Activated B cell treated with CpG ODN at 0.5 μM for 24 hours (primary cell): ENCODE data around the gene WRNIP1. TPM values are rescaled to one million over a fixed set of nuclear protein-coding genes. Genes with fewer than 3 reads are reported as not detected.

Experiments used
- ATAC-seq: fragments of 200-7000 bp; cut with Tn5 transposase; one replicate; pipeline ENCODE4 v1.10.0; 2021; ENCODE audit warnings: low read depth, mild to moderate bottlenecking, moderate library complexity
- CTCF ChIA-PET: fragments of 350-600 bp; sonication (Branson Sonifier 250); formaldehyde crosslinking; loops from one replicate; lab custom pipeline; 2021; ENCODE audit warnings: antibody characterized with exemption; lab: Charles Lee
- POLR2A ChIA-PET: fragments of 350-600 bp; sonication (Branson Sonifier 250); formaldehyde crosslinking; loops from one replicate; lab custom pipeline; 2021; ENCODE audit warnings: antibody characterized with exemption; lab: Charles Lee
- DNase-seq: peaks from one replicate; pipeline ENCODE4 v3.0.0; 2022
- H3K27ac Mint-ChIP-seq: one replicate; pipeline ENCODE4 v1.8.0; 2020; ENCODE audit warnings: mixed read lengths
- H3K27me3 Mint-ChIP-seq: one replicate; pipeline ENCODE4 v1.8.0; 2021; ENCODE audit warnings: mixed read lengths
- H3K36me3 Mint-ChIP-seq: one replicate; pipeline ENCODE4 v1.8.0; 2021; ENCODE audit warnings: low read depth, mixed read lengths
- H3K4me1 Mint-ChIP-seq: one replicate; pipeline ENCODE4 v1.8.0; 2021; ENCODE audit warnings: mixed read lengths
- H3K4me3 Mint-ChIP-seq: one replicate; pipeline ENCODE4 v1.8.0; 2020; ENCODE audit warnings: mild to moderate bottlenecking, mixed read lengths
- H3K9me3 Mint-ChIP-seq: one replicate; pipeline ENCODE4 v1.8.0; 2020; ENCODE audit warnings: mixed read lengths
- intact Hi-C: fragments of 100-400 bp; cut with micrococcal nuclease; formaldehyde crosslinking; loops from one replicate; pipeline ENCODE4 v1.15.1; 2024
- total RNA-seq: library from RNA; stranded (reverse); gene quantifications from 2 replicates; pipeline ENCODE4 v1.2.3, GENCODE V29; 2022
- TF ChIP-seq, protein P1 (sequence below): fragments of 200-600 bp; IDR thresholded peaks from one replicate; pipeline ENCODE4 v1.8.0; 2022; ENCODE audit warnings: antibody characterized with exemption, mild to moderate bottlenecking

Gene WRNIP1
- total RNA-seq, 1 donor from 2014 or later = 31.9 TPM

DNA sequence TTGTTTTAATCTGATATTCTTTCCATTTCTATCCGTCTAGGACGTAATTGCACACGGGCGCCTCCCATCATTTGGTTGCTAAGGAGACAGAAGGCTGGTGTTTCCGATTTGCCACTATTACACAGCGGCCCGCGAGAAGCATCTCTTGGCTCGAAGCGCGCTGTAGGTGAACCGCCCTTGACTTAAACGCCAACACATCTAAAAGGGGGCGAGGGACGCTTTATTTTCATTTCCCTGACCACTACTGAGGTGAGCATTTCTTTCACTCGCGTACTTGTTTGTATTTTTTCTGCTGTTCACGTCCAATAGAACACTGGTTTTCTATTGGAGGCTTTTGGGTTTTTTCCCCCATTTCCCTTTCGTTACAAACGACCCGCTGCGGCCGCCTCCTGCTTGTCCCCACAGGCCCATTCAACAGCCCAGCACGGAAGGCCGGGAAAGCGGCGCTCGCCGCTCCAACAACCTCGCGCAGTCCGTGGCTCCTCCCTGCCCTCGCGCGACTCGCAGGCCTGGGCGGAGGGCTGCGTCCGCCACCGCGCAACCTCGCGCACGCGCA, 505 bp upstream of the WRNIP1 start:
- Mint-ChIP-seq H3K27ac (peak overlapping the region; percentile 99), H3K9me3 (no peaks in the 10 kb centered on the region), H3K36me3 (peaks cover 7% of the 10 kb centered on the region), H3K4me1 (peaks cover 33% of the 10 kb centered on the region), H3K27me3 (no peaks in the 10 kb centered on the region), H3K4me3 (peak overlapping the region; percentile 93)
- intact Hi-C loops = loop anchor here (1.0 to 5.0 kb wide), 9 partner anchors 31 to 1254 kb away; partner anchors contain the start of genes BPHL, GMDS, RIPK1 and SERPINB1
- POLR2A ChIA-PET = interaction anchor here (0.6 to 2.7 kb wide), 8 partner anchors 9 to 1001 kb away, joined by 3 to 19 read pairs (median 4); partner anchors contain the start of genes RIPK1 and SERPINB1
- DNase-seq (no peak), ATAC-seq (peak; percentile 68)
- CTCF ChIA-PET = interaction anchor here (0.9 to 2.0 kb wide), 4 partner anchors 27 to 31 kb away, joined by 3 to 7 read pairs (median 4); no protein-coding TSS in a partner anchor
- TF ChIP-seq, protein P1, sequence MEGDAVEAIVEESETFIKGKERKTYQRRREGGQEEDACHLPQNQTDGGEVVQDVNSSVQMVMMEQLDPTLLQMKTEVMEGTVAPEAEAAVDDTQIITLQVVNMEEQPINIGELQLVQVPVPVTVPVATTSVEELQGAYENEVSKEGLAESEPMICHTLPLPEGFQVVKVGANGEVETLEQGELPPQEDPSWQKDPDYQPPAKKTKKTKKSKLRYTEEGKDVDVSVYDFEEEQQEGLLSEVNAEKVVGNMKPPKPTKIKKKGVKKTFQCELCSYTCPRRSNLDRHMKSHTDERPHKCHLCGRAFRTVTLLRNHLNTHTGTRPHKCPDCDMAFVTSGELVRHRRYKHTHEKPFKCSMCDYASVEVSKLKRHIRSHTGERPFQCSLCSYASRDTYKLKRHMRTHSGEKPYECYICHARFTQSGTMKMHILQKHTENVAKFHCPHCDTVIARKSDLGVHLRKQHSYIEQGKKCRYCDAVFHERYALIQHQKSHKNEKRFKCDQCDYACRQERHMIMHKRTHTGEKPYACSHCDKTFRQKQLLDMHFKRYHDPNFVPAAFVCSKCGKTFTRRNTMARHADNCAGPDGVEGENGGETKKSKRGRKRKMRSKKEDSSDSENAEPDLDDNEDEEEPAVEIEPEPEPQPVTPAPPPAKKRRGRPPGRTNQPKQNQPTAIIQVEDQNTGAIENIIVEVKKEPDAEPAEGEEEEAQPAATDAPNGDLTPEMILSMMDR = no peak

DNA sequence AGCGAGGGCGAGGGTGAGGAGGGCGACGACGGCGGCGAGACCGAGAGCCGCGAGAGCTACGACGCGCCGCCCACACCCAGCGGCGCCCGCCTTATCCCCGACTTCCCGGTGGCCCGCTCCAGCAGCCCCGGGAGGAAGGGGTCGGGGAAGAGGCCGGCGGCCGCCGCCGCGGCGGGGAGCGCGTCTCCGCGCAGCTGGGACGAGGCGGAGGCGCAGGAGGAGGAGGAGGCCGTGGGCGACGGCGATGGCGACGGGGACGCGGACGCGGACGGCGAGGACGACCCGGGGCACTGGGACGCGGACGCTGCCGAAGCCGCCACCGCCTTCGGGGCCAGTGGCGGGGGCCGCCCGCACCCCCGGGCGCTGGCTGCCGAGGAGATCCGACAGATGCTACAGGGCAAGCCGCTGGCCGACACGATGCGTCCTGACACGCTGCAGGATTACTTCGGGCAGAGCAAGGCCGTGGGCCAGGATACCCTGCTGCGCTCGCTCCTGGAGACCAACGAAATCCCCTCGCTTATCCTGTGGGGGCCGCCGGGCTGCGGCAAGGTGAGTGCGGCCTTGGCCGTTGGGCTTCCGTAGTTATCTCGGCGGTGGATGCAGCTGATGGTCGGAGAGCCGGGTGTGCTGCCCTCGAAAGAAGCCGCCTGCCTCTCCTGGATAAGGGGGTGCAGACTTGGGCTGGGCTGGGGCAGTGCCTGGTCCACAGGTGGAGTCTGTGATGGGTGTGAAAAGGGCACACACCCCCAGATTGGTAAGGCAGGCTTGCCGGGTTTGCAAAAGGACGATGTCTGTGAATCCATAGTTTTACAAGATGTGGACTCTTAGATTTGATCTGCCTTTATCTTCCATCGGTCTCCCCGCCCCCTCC, 938 bp downstream of the WRNIP1 start:
- no peaks in the 10 kb centered on the region for H3K27me3 Mint-ChIP-seq
- H3K4me1 Mint-ChIP-seq = peaks cover 39% of the 10 kb centered on the region
- H3K27ac Mint-ChIP-seq = peak overlapping the region; percentile 85
- no peaks in the 10 kb centered on the region for H3K9me3 Mint-ChIP-seq
- POLR2A ChIA-PET = interaction anchor here (0.5 to 2.7 kb wide), 16 partner anchors 19 to 1170 kb away, joined by 3 to 19 read pairs (median 4); partner anchors contain the start of genes BPHL, NQO2, SERPINB1 and SERPINB9
- H3K4me3 Mint-ChIP-seq = peak overlapping the region; percentile 93
- ATAC-seq (no peak), DNase-seq (no peak)
- peaks cover 20% of the 10 kb centered on the region for H3K36me3 Mint-ChIP-seq
- TF ChIP-seq, protein P1 = no peak
- intact Hi-C loops = loop anchor here (1.0 to 5.0 kb wide), 9 partner anchors 33 to 1253 kb away; partner anchors contain the start of genes BPHL, GMDS, RIPK1 and SERPINB1
- CTCF ChIA-PET = interaction anchor here (1.0 to 2.8 kb wide), 6 partner anchors 25 to 222 kb away, joined by 3 to 13 read pairs (median 3); no protein-coding TSS in a partner anchor

DNA sequence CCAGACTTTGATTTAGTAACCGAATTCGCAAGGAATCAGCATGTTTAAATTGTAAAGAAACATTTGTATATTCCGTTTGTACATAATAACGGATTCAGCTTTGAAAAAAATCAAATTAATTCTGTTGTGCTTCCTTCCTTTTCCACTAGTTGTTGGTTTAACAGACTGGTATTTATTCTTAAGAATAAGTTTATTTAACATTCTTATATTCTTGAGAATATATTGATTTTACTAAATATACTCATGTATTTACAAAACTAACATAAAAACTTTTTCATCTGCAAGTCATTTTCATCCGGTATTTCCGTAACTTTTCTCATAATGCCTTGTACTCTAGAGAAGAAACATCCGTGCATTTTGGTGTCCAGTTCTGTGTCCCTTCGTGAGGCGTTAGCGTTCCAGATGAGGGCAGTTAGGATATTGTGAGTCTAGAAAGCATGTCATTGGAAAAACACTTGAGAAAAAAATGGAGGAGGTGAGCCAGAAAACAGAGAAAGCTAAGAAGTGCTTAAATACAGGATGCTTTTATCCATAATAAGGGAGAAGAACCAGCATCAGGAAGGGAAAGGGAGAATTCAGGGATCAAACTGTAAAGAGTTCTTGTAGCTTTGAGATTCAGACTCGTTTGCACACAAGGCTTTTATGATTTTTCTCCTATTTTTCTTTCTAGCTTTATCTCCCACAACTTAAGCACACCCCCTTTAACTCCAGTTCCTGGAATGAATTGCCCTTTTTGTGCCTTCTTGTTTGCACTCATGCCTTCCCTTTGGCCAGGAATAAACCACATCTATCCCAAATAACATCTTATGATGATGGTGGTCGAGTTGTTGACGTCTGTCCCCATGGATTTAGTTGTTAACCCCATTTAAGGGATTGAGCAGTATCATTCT, 1.8 kb downstream of the WRNIP1 start:
- H3K27ac Mint-ChIP-seq = peak overlapping the region; percentile 85
- POLR2A ChIA-PET = interaction anchor here (0.5 to 2.7 kb wide), 11 partner anchors 20 to 1253 kb away, joined by 3 to 19 read pairs (median 4); partner anchors contain the start of genes BPHL and SERPINB1
- peaks cover 38% of the 10 kb centered on the region for H3K4me1 Mint-ChIP-seq
- intact Hi-C loops = loop anchor here (5.0 kb wide), 1 partner anchor 590 kb away; no protein-coding TSS in a partner anchor
- DNase-seq (no peak), ATAC-seq (no peak)
- peak overlapping the region; percentile 93 for H3K4me3 Mint-ChIP-seq
- TF ChIP-seq, protein P1 = no peak
- CTCF ChIA-PET = interaction anchor here (0.7 to 2.8 kb wide), 3 partner anchors 24 to 222 kb away, joined by 3 to 13 read pairs (median 3); no protein-coding TSS in a partner anchor
- H3K9me3 Mint-ChIP-seq = no peaks in the 10 kb centered on the region
- H3K36me3 Mint-ChIP-seq = peaks cover 22% of the 10 kb centered on the region
- no peaks in the 10 kb centered on the region for H3K27me3 Mint-ChIP-seq

GRCh38 chr6:2767657-2768524, 2.7 kb downstream of the WRNIP1 start:
- DNase-seq (no peak), ATAC-seq (no peak)
- TF ChIP-seq, protein P1 = no peak
- Mint-ChIP-seq H3K4me1 (peaks cover 38% of the 10 kb centered on the region), H3K27ac (no peak overlapping the region), H3K36me3 (peaks cover 29% of the 10 kb centered on the region), H3K27me3 (no peaks in the 10 kb centered on the region), H3K4me3 (peak overlapping the region; percentile 93), H3K9me3 (no peaks in the 10 kb centered on the region)
- CTCF ChIA-PET = interaction anchor here (0.7 to 2.8 kb wide), 2 partner anchors 23 to 30 kb away, joined by 3 to 13 read pairs; no protein-coding TSS in a partner anchor
- POLR2A ChIA-PET = interaction anchor here (0.6 to 1.8 kb wide), 2 partner anchors 74 to 1253 kb away, joined by 3 to 8 read pairs; partner anchors contain the start of gene SERPINB1
- intact Hi-C loops = loop anchor here (5.0 kb wide), 1 partner anchor 589 kb away; no protein-coding TSS in a partner anchor
